GM18520 (cell line): ENCODE data around the gene HIVEP3.

Experiments
- ATAC-seq: cut with Tn5 transposase; IDR thresholded peaks from one replicate; pipeline ENCODE4 v1.9.1; 2021; ENCODE audit not compliant: unreplicated experiment

The HIVEP3 gene

DNA sequence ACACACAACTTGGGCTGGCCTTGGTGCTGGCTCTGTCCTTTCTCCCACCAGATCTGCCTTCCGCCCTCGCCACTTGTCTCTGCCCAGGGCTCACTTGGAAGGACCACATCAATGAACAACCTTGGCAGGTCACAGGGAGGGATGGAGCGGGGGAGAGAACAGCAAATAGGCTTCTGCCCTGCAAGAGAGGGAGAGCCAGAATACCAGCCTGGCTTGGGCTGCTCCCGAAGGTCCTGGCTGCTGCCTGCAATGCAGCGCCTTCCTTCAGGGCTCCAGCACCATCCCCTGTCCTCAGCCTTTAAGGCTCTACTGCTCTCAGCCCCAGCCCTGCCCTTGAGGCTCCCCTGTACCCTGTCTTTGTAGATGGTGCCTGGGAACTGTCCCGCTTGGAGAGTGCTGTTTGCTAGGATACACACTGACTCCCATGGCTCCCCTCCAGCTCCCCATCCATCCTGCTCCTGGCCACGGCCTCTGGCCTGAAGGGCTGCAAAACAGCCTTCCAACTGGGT is 43.8 kb downstream of the HIVEP3 start:
- ATAC-seq: no peak

DNA sequence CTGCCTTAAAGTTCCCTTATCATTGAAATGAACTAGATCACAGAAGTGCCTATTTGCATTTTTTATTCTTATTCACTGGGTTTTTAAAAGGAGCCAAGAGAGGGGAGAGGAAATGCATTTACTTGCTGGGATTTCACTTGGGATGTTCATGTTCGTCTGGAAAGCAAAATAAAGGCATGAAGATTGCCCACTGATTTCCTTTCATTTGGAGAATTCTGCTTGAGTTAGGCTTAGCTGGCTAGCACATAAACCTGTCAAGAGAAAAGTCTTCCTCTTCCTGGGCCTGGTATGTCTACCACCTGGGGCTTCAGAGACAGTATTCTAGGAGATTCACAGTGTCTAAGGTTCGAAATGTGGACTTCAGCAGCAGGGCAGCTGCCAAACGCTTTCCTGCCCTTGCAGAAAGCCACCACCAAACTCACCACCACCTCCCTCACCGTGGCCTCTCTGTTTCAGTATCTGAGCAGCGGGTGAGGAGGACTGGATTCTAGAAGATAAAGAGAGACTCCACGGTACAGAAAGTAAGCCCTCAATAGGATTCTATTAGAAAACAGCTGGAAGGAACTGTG is 44.5 kb downstream of the HIVEP3 start:
- no peak for ATAC-seq

DNA sequence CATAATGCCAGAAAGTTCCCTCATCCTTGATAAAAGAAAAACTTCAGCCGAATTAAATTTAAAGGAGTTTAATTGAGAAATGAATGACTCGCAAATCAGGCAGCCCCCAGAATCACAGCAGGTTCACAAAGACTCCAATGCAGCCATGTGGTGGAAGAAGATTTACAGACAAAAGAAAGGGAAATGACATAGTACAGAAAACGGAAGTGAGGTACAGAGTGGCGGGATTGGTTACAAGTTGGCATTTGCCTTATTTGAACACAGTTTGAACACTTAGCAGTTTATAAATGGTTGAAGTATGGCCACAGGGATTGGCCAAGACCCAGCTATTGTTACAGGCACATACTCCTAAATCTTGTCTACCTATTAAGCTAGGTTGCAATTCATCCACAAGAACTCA is 46.6 kb downstream of the HIVEP3 start:
- ATAC-seq: no peak

DNA sequence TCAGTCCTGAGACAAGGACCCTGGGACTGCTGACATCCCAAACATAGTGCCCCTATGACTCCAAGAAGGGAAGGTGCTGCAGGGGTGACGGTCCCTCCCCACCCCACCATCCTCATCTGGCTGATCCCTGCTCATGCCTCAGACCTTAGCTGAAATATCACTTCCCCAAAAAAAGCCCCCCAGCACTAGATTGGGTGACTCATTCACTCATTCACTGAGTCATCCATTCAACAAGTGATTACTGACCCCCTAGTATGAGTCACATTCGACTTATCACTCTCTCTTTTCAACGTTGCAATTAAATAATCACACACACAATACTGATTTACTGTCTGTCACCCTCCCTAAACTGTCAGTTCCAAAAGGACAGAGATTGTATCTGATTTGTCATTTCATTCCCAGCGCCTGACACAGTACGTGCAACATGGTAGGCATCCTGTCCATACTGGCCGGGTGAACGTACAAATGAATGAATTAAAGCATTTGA is 48.6 kb downstream of the HIVEP3 start:
- peak; percentile 34 for ATAC-seq

DNA sequence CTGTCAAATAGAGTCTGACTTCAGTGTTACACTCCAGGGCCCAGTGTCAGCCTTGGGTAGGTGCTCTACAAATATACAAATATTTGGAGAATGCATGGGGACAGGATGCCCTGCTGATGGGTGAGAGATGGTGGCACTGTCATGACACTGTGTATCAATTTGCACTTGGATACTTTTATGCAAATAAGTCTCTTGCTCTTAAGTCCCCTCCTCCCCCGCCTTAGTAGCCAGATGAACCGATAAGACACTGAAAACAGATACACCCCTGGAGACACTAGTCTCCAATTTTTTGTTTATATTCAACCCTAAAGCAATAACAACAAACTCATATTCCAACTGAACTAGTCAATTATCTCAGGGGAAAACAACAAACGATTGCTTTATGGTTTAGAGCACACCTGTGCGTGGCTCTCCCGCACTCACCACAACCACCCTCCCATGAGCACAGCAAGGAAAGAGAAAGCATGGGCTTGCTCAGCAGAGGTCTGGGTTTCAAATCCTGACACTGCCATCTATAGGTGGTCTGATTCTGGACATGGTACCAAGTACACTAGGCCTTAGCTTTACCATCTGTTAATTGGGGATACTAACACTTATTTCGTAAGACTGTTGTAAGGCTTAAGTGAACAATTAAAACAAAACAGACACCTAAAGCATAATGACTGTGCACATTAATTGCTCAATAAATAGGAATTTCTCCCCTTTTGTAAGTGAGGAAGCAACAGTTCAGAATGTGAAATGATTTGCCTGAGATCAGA is 50.3 kb downstream of the HIVEP3 start:
- ATAC-seq: peak; percentile 61

DNA sequence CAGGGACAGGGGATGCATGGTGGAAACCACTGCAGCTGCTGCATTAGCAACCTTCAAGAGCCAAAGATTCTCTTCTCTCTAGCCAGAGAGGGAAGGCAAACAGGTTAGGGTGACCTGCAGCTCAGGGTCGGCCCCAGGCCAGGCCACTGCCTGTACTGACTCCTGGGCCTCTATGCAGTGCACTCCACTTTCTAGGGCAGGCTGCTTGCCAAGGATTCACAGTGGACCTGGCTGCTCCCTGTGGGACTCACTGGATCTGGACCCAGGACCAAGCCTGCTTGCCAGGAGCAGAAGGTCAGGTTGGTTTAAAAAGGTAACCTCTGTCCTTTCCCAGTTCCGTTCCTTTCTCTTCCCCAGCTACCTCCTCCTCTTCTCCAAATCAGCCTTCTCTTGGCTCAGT is 52.4 kb downstream of the HIVEP3 start:
- no peak for ATAC-seq

DNA sequence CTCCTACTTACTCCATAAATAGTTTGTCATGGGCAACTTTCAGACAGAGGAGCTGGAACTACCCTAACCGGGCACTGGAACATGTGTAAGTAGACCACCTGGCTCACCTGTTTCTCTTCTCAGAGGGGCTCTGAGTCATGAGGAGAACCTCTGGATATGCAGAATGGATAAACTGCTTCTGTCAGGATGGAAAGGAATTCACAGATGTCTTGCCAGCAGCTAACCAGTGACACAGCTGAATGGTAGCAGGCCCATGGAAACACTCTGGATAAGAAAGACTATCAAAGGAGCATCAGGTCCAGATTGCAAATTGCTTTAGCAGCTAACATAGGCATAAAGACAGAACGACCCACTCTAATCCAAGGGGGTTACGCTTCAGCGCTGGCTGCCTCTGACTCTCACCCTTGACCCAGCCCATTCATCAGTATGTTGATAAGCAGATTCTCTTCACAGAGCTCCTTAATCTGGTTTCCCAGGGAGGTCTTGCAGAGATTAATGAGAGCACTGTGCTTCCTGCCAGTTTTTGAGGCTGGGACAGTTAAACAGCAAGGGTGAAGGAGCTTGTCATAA is 54.2 kb downstream of the HIVEP3 start:
- ATAC-seq: no peak

DNA sequence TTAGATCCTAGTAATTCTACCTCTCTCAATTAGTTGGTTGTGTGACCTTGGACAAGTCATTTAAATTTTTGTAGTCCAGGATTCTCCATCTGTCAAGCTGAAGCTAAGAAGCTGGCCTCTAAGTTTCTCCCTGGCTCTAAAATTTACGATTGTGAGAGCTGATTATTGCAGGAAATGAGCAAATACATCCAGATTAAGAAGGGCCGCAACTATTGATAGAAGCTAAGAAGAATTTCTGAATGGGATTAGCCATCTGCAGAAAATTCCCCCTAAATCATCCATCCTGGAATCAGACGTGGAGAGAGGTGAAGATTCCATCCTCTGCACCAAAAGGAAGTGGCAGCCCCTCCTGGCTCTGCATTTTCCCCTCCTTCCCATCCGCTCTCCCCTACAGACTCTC is 55.0 kb downstream of the HIVEP3 start:
- no peak for ATAC-seq

DNA sequence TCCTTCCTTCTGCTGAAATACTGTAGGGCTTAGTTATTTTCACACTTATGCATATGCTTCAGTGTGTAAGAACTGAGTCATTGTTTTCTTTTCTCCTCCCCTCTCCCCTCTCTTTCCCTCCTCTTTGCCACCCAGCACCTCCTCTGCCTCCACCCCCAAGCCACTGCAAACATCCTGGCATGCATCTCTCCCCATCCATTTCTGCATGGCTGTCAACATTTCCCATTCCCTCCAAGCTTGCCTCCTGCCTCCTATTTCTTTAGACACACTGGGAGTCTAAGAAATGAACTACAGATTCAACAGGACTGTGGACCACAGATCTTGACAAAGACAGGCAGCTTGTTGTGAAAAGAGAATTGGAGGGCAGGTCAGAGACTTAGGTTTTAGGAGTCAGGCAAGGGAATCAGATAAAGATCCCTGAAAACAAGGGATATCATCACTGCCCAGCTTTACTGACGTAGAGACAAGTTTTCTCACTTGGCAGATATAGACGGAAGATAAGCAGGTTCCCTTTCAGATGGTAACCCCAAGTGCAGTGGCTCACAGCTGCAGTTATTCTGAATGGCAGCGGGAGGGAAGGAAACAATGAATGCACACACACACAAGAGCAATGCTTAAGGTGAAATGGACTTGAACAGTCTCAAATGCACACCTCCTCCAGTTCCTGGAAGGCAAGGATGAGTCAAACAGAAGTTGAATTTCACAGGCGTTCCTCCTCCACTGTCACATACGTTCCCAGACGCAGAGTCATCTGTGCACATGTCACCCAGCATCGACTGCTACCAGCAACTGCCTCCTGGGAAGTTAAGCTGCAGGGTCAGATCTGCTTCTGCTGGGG is 56.1 kb downstream of the HIVEP3 start:
- ATAC-seq: no peak

DNA sequence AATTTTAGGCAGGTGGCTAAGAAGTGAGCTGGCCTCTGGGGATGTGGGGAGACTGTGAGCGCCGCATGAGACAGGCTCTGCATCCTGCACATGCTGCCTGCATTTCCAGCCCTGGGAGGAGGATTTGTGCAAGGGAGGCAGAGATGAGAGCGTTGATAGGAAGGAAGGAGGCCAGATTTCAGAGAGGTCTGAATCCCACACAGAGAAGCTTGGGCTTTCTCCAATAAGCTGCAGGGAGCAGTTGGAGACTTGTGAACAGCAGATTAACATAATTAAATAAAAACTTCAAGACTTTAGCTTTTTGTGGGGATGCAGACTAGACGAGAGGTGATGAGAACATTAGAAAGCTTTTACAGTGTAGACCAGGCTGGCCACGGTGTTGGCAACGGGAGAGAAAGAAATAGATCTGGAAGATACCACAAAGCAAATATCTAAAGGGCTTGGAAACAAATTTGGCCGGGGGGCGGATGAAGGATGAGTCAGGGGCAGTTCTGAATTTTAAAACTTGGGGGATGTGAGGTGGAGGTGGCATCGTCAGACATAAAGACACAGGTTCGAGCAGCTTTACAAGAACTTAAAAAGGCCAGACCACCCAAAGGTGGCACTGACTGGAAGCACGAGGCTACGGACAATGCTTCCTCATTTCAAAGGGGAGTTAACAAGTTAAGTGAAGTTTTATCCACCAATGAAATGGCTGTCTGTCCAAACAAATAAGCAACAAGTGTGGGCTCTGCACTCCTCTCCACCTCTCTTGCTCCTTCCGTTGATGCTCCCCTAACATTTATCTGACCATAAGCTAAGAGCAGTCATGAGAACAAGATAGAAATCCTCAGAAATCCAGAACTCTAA is 57.0 kb downstream of the HIVEP3 start:
- no peak for ATAC-seq

DNA sequence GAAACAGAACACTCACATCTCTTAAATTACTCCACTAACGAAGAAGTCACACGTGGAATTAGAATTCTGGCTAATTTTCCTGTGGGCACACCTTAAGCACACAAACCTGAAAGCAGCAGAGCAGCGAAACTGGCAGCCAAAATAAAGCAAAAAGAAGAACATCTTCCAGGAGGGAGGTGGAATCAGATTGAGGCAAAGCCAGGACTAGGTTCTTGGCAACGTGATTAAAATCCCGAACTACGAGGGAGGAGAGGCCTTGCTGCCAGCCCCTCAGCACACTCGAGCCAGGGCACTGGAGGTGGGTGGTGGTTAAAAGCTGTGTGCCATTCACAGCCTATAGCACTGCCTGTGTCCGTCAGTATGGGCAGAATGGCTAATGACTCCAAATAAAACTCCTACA is 58.0 kb downstream of the HIVEP3 start:
- no peak for ATAC-seq

DNA sequence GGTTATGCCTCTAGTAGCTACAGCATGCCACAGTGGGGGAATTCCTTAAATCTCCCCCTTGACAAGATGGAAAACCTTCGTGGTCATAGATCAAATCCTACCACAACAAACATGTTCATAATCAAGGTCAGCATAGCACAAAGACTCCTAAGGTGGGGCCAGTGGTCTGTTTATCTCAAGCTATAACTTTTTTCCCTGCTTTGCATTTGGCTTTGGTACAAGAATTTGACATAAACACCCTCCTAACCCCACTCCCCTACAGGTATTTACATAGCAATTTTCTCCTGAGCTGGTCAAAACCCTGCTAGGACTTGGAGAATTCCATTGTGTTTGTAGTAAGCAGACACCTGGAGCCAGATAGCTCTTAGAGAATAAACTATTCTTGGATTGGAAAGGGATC is 58.5 kb downstream of the HIVEP3 start:
- ATAC-seq: no peak

DNA sequence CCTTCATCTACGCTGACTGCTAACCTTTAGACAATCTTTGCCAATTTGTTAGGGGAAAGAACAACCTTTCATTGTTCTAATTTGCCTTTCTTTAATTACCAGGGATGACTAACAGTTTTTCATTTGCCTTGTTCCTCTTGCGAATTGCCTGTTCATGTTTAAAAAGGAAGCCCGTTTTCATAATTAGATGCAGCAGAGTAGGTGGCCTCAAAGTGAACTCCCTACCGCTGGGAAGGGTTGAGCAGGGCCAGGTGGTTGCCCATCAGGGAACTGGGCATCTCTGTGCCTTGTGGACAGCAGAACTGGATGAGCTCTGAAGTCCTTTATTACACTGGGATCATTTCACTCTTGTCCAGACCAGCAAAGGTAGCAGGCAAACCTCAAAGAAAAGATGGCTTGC is 59.0 kb downstream of the HIVEP3 start:
- ATAC-seq: no peak

DNA sequence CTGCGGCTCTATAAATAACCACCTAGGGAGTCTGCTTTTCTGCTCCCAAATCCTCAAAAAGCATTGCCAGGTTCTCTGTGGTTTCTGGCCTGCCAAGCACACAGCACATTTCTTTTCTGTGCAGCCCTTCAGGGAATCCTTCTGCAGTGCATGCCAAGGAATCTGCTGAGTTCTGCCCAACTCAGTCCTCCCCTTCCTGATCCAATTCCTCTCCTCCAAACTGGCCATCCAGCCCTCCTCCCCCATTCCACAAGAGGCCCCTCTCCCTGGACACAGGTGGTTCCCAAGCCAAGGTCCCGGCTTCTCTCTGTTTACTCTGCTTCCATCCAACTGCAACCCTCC is 61.8 kb downstream of the HIVEP3 start:
- no peak for ATAC-seq

DNA sequence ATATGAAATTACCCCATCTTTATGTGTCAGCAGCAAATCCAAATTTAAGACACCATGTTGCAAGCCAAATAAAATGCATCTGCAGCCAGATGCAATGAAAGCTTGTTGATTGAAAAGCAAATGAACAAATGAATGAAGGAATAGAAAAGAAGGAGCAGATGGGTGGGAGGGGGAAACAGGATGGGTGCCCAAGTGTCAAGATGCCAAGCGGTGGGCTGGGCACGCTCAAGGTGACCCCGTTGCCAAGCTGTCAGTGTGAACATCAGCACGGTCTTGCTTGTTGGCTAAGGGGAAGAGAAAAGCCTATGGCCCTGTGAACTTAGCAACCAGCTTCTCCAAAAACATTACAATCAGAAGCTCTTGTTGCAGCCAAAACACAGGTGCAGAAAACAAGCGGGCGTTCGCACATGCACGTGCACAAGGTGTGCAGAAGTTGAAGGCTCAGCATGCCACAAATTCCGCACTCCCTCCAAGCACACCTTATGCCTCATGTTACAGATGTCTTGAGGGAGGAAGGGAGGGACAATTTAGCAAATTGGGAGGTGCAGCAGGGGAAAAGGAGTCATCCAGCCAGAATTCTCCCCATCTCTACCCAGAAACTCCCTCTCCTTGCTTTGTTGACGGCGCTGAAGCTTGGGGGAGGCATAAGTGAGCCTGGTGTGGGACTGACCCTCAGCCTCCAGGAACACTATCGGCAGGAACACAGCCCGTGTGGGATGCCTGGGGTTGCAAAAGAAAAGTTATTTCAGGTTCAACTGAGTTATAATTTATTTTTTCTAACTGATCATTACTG is 62.4 kb downstream of the HIVEP3 start:
- ATAC-seq: no peak

DNA sequence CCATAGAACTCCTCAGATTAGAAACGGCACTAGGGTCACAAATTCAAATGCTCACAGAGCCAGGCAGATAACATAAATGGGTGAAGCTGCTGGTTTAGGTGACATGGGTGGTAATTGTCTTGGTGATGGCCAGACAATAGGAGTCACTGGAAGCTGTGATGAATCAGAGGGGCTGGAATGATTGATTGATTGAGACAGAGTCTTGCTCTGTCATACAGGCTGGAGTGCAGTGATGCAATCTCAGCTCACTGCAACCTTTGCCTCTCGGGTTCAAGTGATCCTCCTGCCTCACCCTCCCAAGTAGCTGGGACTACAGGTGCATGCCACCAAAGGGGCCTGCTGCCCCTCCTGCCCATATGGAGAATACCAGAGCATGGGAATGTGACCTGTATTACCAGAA is 63.0 kb downstream of the HIVEP3 start:
- no peak for ATAC-seq

DNA sequence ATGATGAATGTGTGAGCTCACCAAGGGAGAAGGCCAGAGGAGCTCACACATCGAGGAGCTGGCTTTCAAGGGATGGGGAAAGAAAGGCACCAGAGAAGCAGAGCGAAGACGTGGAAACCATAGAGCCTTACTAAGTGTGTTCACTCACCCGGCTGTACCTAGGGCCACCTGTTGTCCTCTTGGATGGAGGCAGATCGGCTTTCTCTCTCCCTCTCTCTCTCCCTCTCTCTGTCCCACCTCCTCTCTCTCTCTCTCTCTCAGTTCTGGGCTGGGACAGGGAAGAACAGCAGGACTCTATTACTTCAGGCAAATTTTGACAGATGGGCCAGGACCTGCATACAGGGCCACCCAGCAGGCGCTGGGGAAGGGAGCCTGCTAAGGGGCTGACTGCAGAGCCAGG is 64.8 kb downstream of the HIVEP3 start:
- no peak for ATAC-seq

DNA sequence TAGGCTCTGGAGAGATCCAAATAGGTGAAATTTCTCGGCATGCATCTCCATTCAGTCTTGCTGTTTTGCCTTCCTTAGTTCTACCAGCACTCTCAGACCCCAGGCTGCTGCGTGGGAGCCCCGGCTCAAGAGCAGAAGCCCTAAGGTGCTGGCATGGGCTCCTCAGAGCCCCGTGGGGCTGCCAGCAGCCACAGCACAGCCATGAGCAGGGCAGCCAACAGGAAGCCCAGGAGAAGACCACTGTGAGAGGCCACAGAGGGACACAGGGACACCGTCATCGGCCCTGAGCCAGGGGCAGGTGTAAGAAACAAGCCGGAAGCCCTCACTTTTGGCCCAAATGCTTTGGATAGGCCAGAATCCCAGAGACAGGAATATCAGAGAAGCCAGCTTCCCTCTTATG is 66.6 kb downstream of the HIVEP3 start:
- ATAC-seq: no peak

DNA sequence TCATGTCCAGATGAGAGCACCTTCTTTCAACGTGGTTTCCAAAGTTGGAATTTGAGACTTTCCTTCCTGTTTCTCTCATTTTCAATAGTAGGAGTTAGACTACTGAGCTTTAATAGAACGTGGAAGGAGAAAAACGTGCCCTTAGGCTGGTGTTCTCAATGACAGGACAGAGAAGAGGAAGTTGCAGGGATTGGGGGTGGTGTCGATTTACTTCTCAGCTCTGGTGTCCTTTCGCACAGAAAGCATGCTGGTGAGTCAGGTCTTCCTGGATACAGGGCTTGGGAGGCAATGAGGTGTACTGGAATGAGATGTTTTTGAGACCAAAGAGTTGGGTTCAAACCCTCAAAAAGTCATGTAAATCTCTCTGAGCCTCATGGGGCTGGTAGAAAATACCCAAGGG is 67.1 kb downstream of the HIVEP3 start:
- ATAC-seq: no peak

DNA sequence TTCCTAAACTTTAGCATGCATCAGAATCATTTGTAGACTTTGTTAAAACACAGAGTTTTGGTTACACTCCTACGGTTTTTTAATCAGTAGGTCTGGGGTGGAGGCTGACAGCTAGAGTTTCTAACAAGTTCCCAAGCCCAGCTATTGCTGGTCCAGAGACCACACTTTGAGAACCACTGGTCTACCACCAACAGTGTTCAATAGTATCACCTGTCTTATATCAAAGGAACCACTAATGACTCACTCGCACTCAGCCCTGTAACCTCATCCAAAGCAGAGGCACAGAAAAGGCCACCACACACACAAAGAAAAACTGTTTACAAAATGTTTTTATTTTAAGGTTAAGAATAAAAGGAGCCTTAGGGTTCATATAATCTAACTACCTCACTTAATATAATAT is 68.7 kb downstream of the HIVEP3 start:
- no peak for ATAC-seq
